SHP77 treated with DMSO at 0.1 percent for 48 hours (cell line): Measurements from ENCODE around the gene S100A8.

Source experiments
- DNase-seq: peaks from one replicate; lab custom pipeline; 2025; lab: John Stamatoyannopoulos, UW

The S100A8 gene

DNA sequence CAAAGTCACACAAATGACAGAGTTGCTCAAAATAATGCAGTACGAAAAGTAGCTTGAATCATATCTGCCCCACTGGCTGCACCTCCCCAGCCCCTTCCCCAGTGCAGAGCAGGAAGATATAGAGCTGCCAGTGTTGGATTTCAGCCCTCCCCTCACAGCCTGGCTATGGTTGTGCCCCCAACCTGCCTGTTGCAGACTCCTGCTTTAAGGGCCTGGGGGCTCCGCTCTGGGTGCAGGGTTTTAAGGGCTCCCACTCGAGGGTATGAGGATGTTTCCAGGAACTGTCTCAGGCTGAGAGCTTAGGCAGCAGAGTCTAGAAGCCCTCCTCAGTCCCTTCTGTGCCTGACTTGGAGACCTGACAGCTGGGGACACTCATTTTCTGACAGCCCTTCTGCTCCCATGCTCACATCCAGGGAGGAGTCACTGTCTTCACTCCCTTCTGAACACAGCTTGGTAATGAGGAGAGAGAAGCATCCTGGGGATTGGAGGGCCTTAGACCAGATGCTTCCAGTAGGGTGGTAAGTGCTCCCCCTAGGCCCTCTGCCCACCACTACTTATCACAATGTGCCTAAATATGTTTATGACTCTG, 28.6 kb downstream of the S100A8 start:
- DNase-seq, result no peak

DNA sequence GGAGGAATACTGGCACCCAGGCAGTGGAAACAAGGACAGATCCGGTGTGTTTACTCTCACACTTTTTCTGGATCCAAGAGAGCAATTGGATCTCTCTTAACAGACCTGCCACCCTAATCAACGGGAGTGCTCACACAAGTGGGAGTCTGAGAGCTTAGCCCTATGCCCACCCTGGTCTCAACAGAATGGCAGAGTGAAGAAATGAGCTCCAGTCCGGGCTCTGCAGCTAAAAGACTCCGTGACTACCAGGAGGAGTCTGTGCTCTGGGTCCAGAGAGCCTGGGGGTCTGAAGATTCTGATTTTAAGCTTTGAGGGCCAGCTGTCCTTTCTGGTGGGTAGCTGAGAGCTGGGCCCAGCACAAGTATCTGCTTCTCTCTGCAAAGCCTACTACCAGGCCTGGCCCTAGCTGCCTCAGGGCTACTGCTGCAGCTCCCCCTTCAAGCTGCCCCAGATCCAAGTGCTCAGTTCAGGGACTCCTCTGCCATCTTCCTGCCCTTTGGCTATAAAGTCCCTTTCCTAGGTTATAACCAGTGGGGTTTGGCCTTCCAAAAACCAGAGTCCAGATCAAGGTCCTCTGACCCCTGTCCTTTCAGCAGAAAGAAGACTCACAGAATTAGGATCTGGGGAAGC, 29.3 kb downstream of the S100A8 start:
- DNase-seq, result no peak

DNA sequence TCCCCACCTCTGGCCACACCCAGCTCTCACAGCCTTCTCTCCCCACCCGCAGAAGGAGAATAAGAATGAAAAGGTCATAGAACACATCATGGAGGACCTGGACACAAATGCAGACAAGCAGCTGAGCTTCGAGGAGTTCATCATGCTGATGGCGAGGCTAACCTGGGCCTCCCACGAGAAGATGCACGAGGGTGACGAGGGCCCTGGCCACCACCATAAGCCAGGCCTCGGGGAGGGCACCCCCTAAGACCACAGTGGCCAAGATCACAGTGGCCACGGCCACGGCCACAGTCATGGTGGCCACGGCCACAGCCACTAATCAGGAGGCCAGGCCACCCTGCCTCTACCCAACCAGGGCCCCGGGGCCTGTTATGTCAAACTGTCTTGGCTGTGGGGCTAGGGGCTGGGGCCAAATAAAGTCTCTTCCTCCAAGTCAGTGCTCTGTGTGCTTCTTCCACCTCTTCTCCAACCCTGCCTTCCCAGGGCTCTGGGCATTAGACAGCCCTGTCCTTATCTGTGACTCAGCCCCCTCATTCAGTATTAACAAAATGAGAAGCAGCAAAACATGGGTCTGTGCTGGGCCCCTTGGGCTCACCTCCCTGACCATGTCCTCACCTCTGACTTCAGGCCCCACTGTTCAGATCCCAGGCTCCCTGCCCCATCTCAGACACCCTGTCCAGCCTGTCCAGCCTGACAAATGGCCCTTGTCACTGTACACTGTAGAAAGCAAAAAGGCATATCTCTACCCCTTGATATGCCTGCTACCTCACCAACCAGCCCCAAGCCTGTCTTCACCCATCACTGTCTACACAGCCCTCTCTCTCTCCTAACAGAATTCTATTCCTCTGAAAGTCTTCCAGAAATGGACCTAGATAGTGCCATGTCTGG, 30.0 kb downstream of the S100A8 start:
- DNase-seq, result no peak

DNA sequence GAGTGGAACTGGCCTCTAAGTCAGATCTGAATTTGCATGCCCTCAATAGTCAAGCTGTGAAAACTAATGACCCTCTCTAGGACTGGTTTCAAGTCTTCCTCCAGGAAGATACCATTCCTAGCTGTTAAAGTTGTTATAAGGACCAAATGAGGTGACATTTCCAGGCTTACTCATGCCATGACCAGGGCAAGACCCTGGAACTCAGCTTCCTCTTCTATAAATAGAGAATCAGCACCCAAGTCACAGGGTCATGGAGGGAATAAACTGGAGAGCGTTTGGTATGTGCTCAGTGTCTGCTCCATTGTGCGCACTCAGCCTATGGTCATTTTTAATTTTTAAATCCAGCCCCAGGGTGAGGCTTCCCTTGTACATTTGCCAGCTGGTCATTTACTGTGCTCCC, 30.7 kb downstream of the S100A8 start:
- no peak for DNase-seq

DNA sequence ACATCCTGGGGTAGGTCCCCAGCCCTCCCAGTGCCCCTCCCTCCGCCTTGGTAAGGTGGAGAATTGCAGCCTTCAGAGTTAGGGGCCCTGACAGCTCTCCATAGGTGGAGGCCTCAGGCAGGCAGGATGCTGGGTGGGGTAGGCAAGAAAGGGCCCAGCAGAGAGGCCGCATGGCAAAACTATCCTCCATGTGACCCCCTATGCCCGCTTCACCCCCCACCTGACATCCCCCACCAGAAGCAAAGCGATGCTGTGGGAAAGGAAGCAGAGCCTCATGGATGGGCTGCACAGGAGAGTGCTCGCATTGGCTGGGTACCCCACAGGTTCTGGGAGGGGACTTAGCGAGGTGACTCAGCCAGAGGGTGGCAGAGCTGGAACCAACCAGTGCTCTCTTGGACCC, 31.6 kb downstream of the S100A8 start:
- DNase-seq, result no peak

DNA sequence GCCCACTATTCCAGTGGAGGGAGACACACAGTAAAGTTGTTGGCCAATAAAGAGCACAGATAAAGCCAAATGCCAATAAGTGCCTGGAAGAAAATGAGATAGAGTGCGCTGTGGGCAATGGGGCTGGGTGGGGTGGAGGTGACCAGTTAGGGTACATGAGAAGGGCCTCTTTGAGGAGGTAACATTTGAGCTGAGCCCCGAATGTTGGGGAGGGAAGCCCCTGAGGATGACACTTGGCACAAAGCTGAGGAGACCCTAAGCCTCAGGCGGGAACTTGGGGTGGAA, 32.2 kb downstream of the S100A8 start:
- no peak for DNase-seq

DNA sequence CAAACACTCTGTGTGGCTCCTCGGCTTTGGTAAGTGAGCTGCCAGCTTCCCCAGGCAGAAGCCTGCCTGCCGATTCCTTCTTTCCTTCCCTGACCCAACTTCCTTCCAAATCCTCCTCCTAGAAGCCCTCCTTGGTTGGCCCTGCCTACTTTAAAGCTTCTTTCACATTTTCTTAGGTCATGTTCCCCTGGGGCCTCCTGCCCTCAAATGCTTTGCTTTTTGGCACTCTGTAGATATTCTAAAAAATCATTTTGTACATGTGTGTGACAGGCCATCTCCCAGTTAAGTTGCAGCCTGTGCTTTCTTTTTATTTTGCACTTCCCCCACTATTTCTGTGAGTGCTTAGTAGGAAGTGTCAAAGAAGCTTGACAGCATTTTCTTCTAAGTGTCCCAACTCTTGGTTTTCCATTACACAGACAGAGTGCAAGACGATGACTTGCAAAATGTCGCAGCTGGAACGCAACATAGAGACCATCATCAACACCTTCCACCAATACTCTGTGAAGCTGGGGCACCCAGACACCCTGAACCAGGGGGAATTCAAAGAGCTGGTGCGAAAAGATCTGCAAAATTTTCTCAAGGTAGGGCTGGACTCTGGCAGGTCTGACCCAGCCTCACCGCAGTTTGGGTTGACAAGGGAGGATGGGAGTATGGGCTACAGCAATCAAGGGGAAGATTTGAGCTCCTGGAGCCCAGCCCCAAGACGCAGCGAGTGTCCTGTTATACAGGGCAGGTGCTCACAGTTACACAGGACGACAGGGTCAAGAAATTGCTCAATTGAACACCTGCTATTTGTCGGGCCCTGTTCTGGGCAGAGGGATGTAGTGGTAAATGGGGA, 32.8 kb downstream of the S100A8 start, which contains the start of gene S100A9:
Gene S100A9, plus strand, starts transcription at position 2 of the 838 bp plus-strand sequence. Its CDS starts 430 bp downstream, at position 432.
- no peak for DNase-seq

DNA sequence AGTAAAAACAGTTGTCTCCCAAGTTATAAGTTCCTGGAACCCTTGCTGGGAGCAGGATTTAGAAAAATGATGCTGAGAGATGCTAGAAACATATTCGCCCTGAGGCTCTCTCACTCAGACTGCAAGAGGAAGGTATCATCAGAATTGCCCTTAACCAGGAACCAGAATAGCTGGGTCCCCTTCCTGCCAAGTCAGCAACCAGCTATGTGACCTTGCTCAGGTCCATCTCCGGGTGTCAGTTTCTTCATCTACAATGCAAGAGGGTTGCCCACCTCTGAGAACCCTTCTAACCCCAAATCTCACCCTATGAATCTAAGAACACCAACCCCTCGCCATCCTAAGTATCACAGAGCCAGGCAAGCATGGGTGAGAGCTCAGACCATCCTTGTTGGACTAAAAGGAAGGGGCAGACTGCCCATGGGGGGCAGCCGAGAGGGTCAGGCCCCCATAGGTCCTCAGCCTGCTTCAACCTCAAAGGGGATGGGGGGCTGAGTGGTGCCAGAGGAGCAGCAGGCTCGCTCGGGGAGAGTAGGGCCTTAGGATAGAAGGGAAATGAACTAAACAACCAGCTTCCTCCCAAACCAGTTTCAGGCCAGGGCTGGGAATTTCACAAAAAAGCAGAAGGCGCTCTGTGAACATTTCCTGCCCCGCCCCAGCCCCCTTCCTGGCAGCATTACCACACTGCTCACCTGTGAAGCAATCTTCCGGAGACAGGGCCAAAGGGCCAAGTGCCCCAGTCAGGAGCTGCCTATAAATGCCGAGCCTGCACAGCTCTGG, 33.6 kb downstream of the S100A8 start:
- no peak for DNase-seq

DNA sequence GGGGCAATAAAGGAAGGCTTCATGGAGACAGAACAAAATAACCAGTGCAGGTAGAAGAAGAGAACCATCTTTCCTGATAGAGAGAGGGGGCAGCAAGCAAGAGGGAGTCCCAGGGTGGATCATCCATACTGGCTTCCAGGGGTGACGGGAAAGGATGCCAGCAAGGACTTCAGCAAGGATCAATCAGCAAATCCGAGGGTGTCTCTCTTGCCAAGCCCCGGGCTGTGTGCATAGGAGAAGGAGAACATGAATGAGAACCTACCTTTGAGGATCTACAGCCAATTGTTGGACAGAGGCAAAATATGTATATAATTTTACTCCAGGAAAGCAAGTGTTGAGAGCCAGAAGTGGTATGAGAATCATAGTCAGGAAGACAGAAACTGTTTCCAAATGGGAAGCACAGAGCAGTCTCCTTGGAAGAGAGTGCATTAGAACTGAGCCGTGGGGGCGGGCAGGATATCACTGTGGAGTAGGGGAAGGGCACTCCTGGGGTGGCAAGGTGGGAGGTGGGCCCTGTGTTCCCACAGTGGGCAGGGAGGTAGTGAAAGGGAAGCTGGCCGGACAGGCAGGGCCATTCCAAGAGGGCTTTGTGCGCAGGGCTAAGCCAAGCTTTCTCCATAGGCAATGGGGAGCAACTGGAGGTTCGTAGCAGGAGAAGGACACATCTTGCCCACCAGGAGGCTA, 34.3 kb downstream of the S100A8 start:
- DNase-seq, result no peak

DNA sequence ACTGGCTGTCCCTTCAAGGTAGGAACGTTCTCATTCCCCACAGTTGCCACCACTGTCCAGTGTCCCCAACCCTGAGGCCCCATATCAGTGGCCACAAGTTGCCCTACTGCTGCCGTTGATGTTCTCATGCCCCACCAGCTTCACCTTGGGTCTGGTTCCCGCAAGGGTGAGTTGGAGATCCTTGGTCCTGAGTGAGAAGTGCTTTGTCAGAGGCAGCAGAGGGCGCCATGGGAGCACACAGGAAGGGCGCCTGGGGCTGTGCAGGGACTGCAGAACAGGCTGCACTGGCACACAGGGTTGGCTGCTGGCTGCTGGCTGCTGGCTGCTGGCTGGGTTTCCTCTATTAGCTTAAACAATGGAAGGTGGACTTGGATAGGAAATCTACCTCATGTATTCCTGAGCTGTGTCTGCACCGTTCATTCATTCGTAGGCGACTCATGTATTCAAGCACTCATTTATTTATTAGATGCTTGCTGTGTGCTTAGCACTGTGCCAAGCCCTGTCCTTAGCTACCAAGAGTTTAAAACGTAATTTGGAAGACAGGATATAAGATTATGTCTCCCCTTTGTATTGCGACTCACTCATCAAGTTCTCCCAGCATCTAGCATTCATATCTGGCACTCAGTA, 35.3 kb downstream of the S100A8 start:
- peak; percentile 74 for DNase-seq

DNA sequence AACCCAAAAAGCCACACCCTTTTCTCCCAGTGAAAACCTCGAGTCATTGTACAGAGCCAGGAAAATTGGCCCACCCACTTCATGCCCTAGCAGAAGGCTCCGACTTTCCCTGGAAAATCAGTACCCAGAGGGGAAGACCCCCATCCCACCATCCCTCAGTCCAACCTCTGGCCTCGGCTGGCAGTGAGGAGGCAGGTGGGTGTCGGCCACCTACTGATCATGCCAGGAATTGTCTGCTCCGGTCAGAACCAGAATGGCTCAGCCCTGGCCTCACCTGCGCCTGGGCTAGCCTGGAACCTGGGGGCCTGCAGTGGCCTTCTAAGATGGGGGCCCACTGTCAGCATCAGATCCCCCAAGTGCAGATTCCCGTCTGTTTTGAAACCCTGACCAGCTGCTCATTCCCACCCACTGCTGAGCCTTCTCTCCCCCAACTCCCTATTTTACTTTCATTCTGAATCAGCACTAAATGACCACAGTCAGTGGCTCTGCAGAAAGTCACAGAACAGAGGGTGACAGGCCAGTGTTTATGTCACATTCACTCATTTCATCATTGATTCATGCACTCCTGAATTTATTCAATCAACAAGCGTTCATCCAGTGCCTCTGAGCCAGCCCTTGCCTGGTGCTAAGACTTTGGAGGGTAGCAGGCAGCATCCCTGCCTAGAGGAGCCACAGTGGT, 36.2 kb downstream of the S100A8 start:
- DNase-seq, result no peak

DNA sequence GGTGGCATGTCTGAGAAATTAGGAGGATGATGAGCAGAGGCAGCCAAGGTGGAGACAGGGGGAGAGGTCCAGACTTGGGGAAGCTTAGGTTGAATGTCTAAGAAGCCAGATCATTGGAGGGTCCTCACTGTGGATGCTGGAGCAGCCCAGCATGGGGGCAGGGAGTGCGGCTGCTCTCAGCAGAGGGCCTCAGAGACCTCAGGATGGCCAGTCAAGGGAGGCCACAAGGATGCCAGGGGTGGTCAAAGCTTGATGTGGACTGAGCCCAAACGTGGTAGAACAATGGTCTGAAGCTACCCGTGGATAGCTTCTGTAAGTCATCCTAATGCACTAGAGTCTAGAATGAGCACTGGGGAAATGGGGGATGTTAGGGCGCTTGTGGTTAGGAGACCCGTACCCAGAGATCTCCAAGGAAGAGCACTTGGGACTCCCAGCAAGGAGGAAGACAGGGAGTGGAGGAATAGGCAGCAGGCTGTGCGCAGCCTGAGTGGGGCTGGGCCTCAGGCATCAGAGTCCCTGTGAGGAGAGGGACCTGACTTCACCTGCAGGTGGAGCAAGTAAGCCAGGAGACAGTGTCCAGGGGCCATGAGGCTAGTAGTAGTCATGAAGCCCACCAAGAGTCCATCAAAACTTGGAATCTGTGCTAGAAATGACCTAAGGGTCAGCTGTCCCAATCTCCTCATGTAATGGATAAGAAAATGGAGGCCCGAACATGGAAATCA, 37.5 kb downstream of the S100A8 start:
- peak; percentile 38 for DNase-seq

DNA sequence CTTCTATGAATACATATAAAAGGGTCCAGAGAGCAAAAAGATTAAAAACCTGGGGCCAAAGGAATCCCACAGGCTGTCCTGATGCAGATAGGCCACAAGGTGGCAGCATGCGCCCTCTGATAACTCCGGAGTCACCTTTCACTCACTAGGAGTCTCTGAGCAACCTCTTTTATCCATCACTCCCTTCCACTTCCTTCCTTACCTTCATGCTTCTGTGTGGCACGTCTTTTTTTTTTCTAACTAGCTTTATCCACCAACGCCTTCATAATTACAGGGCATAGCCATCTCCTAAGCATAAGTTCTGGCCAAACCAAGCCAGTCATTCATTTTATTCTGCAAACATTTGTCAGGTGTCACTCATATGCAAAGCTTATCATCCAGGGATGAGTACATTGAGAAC, 38.4 kb downstream of the S100A8 start:
- peak; percentile 68 for DNase-seq

DNA sequence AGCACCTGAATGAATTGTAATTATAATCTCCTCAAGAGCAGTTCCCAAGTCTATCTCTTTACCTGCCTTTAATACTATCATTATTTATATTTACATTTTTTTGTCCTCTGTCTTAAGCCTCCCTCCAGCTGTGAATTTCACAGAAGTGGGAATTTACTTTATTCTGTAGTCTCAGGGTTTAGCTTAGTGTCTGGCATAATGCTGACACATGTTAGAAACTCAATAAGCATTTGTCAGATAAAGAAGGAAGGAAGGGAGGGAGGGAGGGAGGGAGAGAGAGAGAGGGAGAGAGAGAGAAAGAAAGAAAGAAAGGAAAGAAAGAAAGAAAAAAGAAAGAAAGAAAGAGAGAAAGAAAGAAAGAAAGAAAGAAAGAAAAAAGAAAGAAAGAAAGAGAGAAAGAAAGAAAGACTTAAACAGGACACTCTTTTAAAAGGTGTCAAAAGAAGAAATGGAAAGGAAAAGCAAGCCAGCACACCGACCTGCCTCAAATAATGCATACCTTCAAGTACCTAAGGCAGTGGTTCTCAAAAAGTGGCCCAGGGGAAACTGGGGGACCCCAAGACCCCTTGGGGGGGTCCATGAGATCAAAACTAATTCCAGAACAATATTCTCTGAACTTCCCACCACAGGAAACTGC, 40.4 kb downstream of the S100A8 start:
- no peak for DNase-seq

DNA sequence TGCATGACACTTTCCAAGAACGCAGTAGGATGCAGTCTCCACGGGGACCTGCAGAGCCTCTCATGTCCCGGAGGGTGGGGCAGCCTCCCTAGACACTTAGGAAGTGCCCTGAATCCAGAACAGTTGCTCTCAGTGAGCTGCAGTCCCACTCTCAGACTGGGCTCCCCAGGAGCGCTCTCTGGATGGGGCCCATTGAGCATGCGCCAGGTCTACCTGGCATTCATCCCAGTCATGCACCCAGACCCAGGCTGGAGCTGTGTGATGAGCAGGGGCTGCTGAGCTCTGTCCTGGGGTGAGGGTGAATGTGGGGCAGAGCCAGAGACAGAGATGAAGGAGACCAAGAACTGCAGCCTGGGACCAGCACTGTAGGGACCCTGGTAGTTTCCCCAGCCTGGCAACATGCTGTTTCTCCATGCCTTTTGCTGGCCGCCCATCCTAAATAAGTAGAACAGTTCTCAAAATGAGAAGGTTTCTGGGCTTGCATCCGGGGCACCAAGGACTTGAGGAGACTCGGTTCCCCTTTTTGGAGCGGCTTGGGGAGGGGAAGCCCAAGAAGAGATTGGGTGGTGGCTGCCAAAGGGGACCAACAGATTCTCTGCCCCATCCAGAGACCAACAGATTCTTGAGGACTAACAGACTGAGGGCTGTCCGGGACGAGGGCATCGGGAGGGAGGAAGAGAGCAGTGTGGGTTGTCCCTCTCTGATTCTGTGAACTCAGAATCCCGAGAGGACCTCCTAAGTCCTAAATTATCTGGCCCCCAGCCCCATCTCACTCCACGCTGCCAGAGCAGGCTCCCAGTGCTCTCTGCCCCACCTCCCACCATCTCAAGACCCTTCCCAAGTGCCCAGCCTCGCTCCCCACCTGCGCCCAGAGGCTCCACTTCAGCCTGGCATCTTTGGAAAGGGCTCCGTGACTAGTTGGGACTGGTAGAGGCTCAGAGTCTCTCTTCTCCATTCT, 41.2 kb downstream of the S100A8 start:
- DNase-seq, result no peak

DNA sequence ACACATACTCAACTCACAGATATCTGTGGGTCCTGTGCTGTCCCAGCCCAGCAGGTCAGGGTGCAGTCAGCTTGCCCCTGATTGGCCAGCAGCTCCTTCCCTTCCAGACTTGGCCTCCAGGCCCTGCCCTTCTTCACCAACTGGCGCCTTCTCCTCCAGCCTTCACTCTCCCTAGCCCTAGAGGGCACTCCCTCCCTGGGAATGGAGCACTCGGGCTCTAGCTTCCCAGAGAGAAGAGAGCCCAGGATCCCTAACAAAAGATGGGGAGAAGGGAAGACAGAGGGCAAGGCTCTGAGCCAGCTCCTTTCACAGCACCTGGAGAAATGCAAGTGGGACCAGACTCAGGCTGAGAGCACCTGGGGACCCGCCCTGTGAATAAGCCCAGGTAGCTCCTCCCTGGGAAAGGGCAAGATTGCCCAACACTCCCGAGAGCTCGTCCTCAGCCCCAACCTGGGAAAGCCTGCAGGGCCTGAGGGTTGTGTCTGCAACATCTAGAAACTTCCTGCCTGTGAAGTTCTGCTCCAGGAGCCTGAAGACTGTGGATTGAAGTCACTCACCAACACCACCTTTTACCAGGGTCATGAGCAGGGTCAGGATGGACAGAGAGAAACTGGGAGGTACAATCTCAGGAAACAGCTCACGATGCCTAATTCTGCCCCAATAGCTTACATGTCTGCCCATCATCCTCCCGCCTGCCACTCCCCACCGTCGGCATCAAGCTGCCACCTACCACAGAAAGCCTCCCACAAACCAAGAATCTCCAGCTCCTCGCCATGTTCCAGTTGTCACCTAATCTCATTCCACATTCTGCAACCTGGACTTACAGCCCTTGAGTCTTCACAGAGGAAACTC, 42.1 kb downstream of the S100A8 start, which contains the start of gene PGLYRP4:
Gene PGLYRP4, minus strand, starts transcription at position 331 of the 852 bp plus-strand sequence. CDS start 909 bp downstream, outside the sequence.
- no peak for DNase-seq
